Measurements from ENCODE around the gene CHRDL2.

GRCh38 chr11:74691755-74692154 lies 39.5 kb downstream of the CHRDL2 start:
- TF ChIP-seq POLR2AphosphoS5 (IDR thresholded peaks at IDR 0.05; ENCODE audit: insufficient read depth, low read depth, low read length) (no peak), CTCF (IDR thresholded peaks at IDR 0.05; ENCODE audit: extremely low read depth in 1 of 2, insufficient read depth in 1 of 2, low read depth in 1 of 2, low read length in 2 of 2) (no peak), POLR2A (IDR thresholded peaks at IDR 0.05; ENCODE audit: low read depth, low read length) (no peak), EZH2 (IDR thresholded peaks at IDR 0.05; ENCODE audit: borderline replicate concordance, low read depth, low read length, severe bottlenecking) (no peak), MYC (IDR thresholded peaks at IDR 0.05; ENCODE audit: low read depth, low read length) (no peak), JUN (IDR thresholded peaks at IDR 0.05; ENCODE audit: borderline replicate concordance, insufficient read depth, insufficient read length, low read depth) (no peak)
- TF ChIP-seq, protein P1, sequence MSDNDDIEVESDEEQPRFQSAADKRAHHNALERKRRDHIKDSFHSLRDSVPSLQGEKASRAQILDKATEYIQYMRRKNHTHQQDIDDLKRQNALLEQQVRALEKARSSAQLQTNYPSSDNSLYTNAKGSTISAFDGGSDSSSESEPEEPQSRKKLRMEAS (IDR thresholded peaks at IDR 0.05; ENCODE audit: insufficient read depth, insufficient read length) = no peak
